Activated CD8-positive, alpha-beta T cell treated with anti-CD3 and anti-CD28 coated beads for 36 hours (primary cell): Measurements from ENCODE around the gene POLD4. TPM values are rescaled to one million over a fixed set of nuclear protein-coding genes. Genes with fewer than 3 reads are reported as not detected.

Source experiments
- ATAC-seq: fragments of 200-7000 bp; cut with Tn5 transposase; one replicate; pipeline ENCODE4 v1.10.0; 2021; ENCODE audit warnings: mild to moderate bottlenecking, moderate library complexity
- CTCF ChIA-PET: fragments of 350-600 bp; sonication (Branson Sonifier 250); formaldehyde crosslinking; loops from one replicate; lab custom pipeline; 2021; ENCODE audit warnings: antibody characterized with exemption; lab: Charles Lee
- POLR2A ChIA-PET: fragments of 350-600 bp; sonication (Branson Sonifier 250); formaldehyde crosslinking; loops from one replicate; lab custom pipeline; 2021; ENCODE audit warnings: antibody characterized with exemption; lab: Charles Lee
- DNase-seq: peaks from one replicate; pipeline ENCODE4 v3.0.0-alpha.2; 2020
- H3K27ac Mint-ChIP-seq: one replicate; pipeline ENCODE4 v1.8.0; 2021; ENCODE audit warnings: mild to moderate bottlenecking, mixed read lengths
- H3K27me3 Mint-ChIP-seq: one replicate; pipeline ENCODE4 v1.8.0; 2021; ENCODE audit warnings: mixed read lengths
- H3K36me3 Mint-ChIP-seq: one replicate; pipeline ENCODE4 v1.8.0; 2021; ENCODE audit warnings: low read depth, mixed read lengths
- H3K4me1 Mint-ChIP-seq: one replicate; pipeline ENCODE4 v1.8.0; 2021; ENCODE audit warnings: low read depth, mixed read lengths
- H3K4me3 Mint-ChIP-seq: one replicate; pipeline ENCODE4 v1.8.0; 2021; ENCODE audit warnings: mild to moderate bottlenecking, moderate library complexity, mixed read lengths
- H3K9me3 Mint-ChIP-seq: one replicate; pipeline ENCODE4 v1.8.0; 2021; ENCODE audit warnings: mixed read lengths
- CTCF ChIP-seq: fragments of 200-600 bp; IDR thresholded peaks from one replicate; pipeline ENCODE4 v1.8.0; 2022; ENCODE audit warnings: antibody characterized with exemption, mild to moderate bottlenecking
- intact Hi-C: fragments of 100-400 bp; cut with micrococcal nuclease; formaldehyde crosslinking; loops from one replicate; pipeline ENCODE4 v1.10.0; 2022
- total RNA-seq, 2 experiments: library from RNA; stranded (reverse); gene quantifications; one replicate each; pipeline ENCODE4 v1.2.3, GENCODE V29; 2021

Gene POLD4
- total RNA-seq, 2 experiments from 2014 or later, result 34.1 to 36.1 TPM

DNA sequence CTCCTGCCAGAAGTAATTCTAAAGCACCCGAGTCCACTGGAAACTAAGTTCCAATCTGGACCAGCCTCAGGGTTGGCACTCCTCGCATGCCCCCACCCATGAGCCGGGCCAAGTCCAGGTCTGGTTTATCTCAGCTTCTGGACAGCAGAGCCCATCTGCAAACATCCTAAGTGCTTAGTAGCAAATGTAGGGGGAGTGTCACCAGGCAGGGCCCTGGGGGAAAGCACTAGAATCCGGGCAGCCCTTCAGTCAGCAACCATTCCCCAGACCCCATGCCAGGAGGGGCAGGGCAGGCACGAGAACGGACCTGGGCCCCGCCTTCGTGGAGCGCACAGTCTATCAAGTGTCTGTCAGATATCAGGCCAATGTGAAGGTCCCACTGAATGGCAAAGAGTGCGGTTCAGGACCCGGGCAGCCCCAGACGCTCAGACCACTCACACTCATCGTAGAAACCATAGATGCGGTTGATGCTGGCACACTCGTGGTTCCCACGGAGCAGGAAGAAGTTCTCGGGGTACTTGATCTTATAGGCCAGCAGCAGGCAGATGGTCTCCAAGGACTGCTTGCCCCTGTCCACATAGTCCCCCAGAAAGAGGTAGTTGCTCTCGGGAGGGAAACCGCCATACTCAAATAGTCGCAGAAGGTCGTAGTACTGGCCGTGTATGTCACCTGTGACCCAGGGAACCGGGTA lies 47.0 kb upstream of the POLD4 start:
- Mint-ChIP-seq H3K4me1 (peaks cover 40% of the 10 kb centered on the region), H3K9me3 (no peaks in the 10 kb centered on the region), H3K4me3 (peak overlapping the region; percentile 86), H3K36me3 (peaks cover 45% of the 10 kb centered on the region), H3K27ac (peak overlapping the region; percentile 84), H3K27me3 (no peaks in the 10 kb centered on the region)
- no peak for TF ChIP-seq CTCF
- POLR2A ChIA-PET, result interaction anchor here (0.9 to 7.9 kb wide), 17 partner anchors 8 to 160 kb away, joined by 3 to 130 read pairs (median 6); partner anchors contain the start of genes AIP, PTPRCAP, RAD9A and TMEM134
- DNase-seq (peak; percentile 54), ATAC-seq (no peak)
- CTCF ChIA-PET, result interaction anchor here (0.7 to 2.8 kb wide), 10 partner anchors 9 to 247 kb away, joined by 3 to 18 read pairs (median 7); partner anchors contain the start of genes PITPNM1, POLD4, PTPRCAP and RAD9A
- intact Hi-C loops, result loop anchor here (10.0 kb wide), 1 partner anchor 84 kb away; the partner anchor contains the start of gene AIP

- CTCF ChIA-PET, result interaction anchor here (2.7 kb wide), 1 partner anchor 7 kb away, joined by 18 read pairs; the partner anchor contains the start of gene RAD9A
- POLR2A ChIA-PET, result interaction anchor here (1.1 to 7.9 kb wide), 6 partner anchors 9 to 96 kb away, joined by 3 to 130 read pairs (median 10); partner anchors contain the start of gene PTPRCAP
- peak overlapping the region; percentile 36 for H3K4me3 Mint-ChIP-seq
- no peaks in the 10 kb centered on the region for H3K27me3 Mint-ChIP-seq
- peak overlapping the region; percentile 46 for H3K27ac Mint-ChIP-seq
- H3K9me3 Mint-ChIP-seq, result no peaks in the 10 kb centered on the region
- peaks cover 41% of the 10 kb centered on the region for H3K4me1 Mint-ChIP-seq
- H3K36me3 Mint-ChIP-seq, result peaks cover 40% of the 10 kb centered on the region
- ATAC-seq, result no peak
- no peak for TF ChIP-seq CTCF
- intact Hi-C loops, result no loop called here
- no peak for DNase-seq
Measured at GRCh38 chr11:67398661-67399563, 45.6 kb upstream of the POLD4 start.

- no peak for TF ChIP-seq CTCF
- Mint-ChIP-seq H3K27me3 (no peaks in the 10 kb centered on the region), H3K4me3 (no peak overlapping the region), H3K4me1 (peaks cover 44% of the 10 kb centered on the region), H3K9me3 (no peaks in the 10 kb centered on the region), H3K36me3 (peaks cover 42% of the 10 kb centered on the region), H3K27ac (peak overlapping the region; percentile 66)
- POLR2A ChIA-PET, result interaction anchor here (0.7 to 7.9 kb wide), 5 partner anchors 10 to 96 kb away, joined by 3 to 28 read pairs (median 3); partner anchors contain the start of gene PTPRCAP
- ATAC-seq (no peak), DNase-seq (no peak)
- CTCF ChIA-PET, result no interaction called here
- intact Hi-C loops, result no loop called here
Measured at GRCh38 chr11:67397986-67398660, 44.8 kb upstream of the POLD4 start.

- peaks cover 42% of the 10 kb centered on the region for H3K36me3 Mint-ChIP-seq
- DNase-seq (no peak), ATAC-seq (no peak)
- no peak for TF ChIP-seq CTCF
- intact Hi-C loops, result no loop called here
- H3K27ac Mint-ChIP-seq, result peak overlapping the region; percentile 66
- ChIA-PET POLR2A (interaction anchor here (0.7 to 7.9 kb wide), 4 partner anchors 11 to 80 kb away, joined by 3 to 28 read pairs (median 10); partner anchors contain the start of gene PTPRCAP), CTCF (no interaction called here)
- no peaks in the 10 kb centered on the region for H3K27me3 Mint-ChIP-seq
- peaks cover 45% of the 10 kb centered on the region for H3K4me1 Mint-ChIP-seq
- peak overlapping the region; percentile 19 for H3K4me3 Mint-ChIP-seq
- H3K9me3 Mint-ChIP-seq, result no peaks in the 10 kb centered on the region
Measured at GRCh38 chr11:67397536-67397935, 44.2 kb upstream of the POLD4 start.
